Neural progenitor cell (in vitro differentiated cells): ENCODE data around the gene KRTAP12-4. TPM values are rescaled to one million over a fixed set of nuclear protein-coding genes. Genes with fewer than 3 reads are reported as not detected.
"Not testable (repeated sequence)": the region's sequence is repeated elsewhere in the genome, so short reads cannot be mapped to it uniquely, and the experiment has no call there.

Source experiments
- DNase-seq: peaks from one replicate; pipeline ENCODE4 v3.0.0-alpha.2; 2016; ENCODE audit warnings: low spot score
- H2AFZ ChIP-seq: fragments of 200-600 bp; sonication (generic); replicated peaks from 2 replicates; pipeline ENCODE4 v1.6.1; 2016; ENCODE audit warnings: antibody characterized with exemption
- H3F3A ChIP-seq: fragments of 200-600 bp; sonication (generic); 2 replicates; pipeline ENCODE4 v1.6.1; 2016; ENCODE audit warnings: antibody characterized with exemption, low read depth
- H3K27ac ChIP-seq: fragments of 200-600 bp; sonication (generic); 2 replicates; pipeline ENCODE4 v1.5.1; 2016; ENCODE audit warnings: mild to moderate bottlenecking
- H3K27me3 ChIP-seq: fragments of 200-600 bp; sonication (generic); 2 replicates; pipeline ENCODE4 v1.6.1; 2016; ENCODE audit warnings: mild to moderate bottlenecking, moderate library complexity
- H3K36me3 ChIP-seq: fragments of 200-600 bp; sonication (generic); 2 replicates; pipeline ENCODE4 v1.5.1; 2016
- H3K4me1 ChIP-seq: fragments of 200-600 bp; sonication (generic); 2 replicates; pipeline ENCODE4 v1.6.1; 2016; ENCODE audit warnings: mixed run types
- H3K4me2 ChIP-seq: fragments of 200-600 bp; sonication (generic); 2 replicates; pipeline ENCODE4 v1.6.1; 2016
- H3K4me3 ChIP-seq: fragments of 200-600 bp; sonication (generic); 2 replicates; pipeline ENCODE4 v1.5.1; 2016
- H3K79me2 ChIP-seq: fragments of 200-600 bp; sonication (generic); 2 replicates; pipeline ENCODE4 v1.6.1; 2016; ENCODE audit warnings: low read depth
- H3K9ac ChIP-seq: fragments of 200-600 bp; sonication (generic); 2 replicates; pipeline ENCODE4 v1.6.1; 2016
- H3K9me3 ChIP-seq: fragments of 200-600 bp; sonication (generic); 2 replicates; pipeline ENCODE4 v1.5.1; 2016; ENCODE audit warnings: low read depth
- H4K20me1 ChIP-seq: fragments of 200-600 bp; sonication (generic); 2 replicates; pipeline ENCODE4 v1.6.1; 2016; ENCODE audit warnings: low read depth
- H3K27ac Mint-ChIP-seq: 3 replicates; pipeline ENCODE4 v1.8.0; 2021; ENCODE audit warnings: mixed read lengths
- H3K27me3 Mint-ChIP-seq: 2 replicates; pipeline ENCODE4 v1.8.0; 2022; ENCODE audit warnings: low read depth, mild to moderate bottlenecking, inconsistent platforms, moderate library complexity, mixed read lengths; ENCODE audit not compliant: insufficient read depth
- H3K36me3 Mint-ChIP-seq: 3 replicates; pipeline ENCODE4 v1.8.0; 2021; ENCODE audit warnings: mixed read lengths
- H3K4me1 Mint-ChIP-seq: 3 replicates; pipeline ENCODE4 v1.8.0; 2021; ENCODE audit warnings: mixed read lengths
- H3K4me3 Mint-ChIP-seq: 3 replicates; pipeline ENCODE4 v1.8.0; 2021; ENCODE audit warnings: mild to moderate bottlenecking, moderate library complexity, mixed read lengths
- H3K9me3 Mint-ChIP-seq: 3 replicates; pipeline ENCODE4 v1.8.0; 2020; ENCODE audit warnings: mixed read lengths
- EZH2 ChIP-seq: fragments of 200-600 bp; sonication (generic); IDR thresholded peaks from 2 replicates; pipeline ENCODE4 v1.6.1; 2017; ENCODE audit warnings: antibody characterized with exemption, mild to moderate bottlenecking, moderate library complexity
- EZH2phosphoT487 ChIP-seq: fragments of 200-600 bp; sonication (generic); IDR thresholded peaks from 2 replicates; pipeline ENCODE4 v1.6.1; 2017; ENCODE audit warnings: antibody characterized with exemption
- total RNA-seq: library from RNA; depleted of rRNA; stranded (reverse); fragments of >200 nt; gene quantifications from 2 replicates; pipeline ENCODE4 v1.2.3, GENCODE V29; 2015; ENCODE audit warnings: low replicate concordance
- TF ChIP-seq, protein P1 (sequence below): fragments of 200-600 bp; sonication (generic); IDR thresholded peaks from 2 replicates; pipeline ENCODE4 v1.5.1; 2017; ENCODE audit warnings: antibody characterized with exemption, mild to moderate bottlenecking

Gene KRTAP12-4
- total RNA-seq, 1 donor from 2014 or later: not detected

DNA sequence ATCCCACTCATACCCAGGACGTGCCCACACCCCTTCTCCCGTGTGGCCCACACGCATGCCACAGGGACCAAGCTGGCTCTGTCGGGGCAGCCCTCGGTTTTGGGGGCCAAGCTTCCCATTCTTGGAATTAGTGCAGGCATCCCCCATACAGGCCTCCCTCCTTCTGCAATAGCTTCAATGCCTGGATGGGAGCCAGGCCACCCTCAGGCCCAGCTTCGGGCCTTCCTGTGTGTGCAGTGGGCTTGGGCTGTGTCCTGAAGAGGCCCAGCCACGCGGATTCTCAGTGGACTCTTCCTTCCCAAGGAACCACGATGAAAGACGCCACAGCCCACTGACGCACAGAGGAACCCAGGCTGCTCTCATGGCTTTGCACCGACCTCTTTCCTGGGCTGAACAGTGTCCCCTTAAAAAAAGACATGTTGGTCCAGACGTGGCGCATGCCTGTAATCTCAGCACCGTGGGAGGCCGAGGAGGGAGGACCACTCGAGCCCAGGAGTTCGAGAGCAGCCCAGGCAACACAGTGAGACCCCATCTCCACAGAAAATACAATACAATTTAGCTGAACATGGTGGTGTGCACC is 4.8 kb downstream of the KRTAP12-4 start:
- no peaks in the 10 kb centered on the region for H3K79me2 ChIP-seq
- no peaks in the 10 kb centered on the region for H3K36me3 ChIP-seq
- no peak for DNase-seq
- no peak overlapping the region for H2AFZ ChIP-seq
- no peaks in the 10 kb centered on the region for H4K20me1 ChIP-seq
- Mint-ChIP-seq H3K27me3 (peaks cover 17% of the 10 kb centered on the region), H3K36me3 (peaks cover 4% of the 10 kb centered on the region), H3K4me3 (no peak overlapping the region), H3K9me3 (peaks cover 21% of the 10 kb centered on the region), H3K4me1 (peaks cover 10% of the 10 kb centered on the region), H3K27ac (no peak overlapping the region)
- TF ChIP-seq, protein P1, sequence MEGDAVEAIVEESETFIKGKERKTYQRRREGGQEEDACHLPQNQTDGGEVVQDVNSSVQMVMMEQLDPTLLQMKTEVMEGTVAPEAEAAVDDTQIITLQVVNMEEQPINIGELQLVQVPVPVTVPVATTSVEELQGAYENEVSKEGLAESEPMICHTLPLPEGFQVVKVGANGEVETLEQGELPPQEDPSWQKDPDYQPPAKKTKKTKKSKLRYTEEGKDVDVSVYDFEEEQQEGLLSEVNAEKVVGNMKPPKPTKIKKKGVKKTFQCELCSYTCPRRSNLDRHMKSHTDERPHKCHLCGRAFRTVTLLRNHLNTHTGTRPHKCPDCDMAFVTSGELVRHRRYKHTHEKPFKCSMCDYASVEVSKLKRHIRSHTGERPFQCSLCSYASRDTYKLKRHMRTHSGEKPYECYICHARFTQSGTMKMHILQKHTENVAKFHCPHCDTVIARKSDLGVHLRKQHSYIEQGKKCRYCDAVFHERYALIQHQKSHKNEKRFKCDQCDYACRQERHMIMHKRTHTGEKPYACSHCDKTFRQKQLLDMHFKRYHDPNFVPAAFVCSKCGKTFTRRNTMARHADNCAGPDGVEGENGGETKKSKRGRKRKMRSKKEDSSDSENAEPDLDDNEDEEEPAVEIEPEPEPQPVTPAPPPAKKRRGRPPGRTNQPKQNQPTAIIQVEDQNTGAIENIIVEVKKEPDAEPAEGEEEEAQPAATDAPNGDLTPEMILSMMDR: no peak
- TF ChIP-seq EZH2: no peak
- TF ChIP-seq EZH2phosphoT487: no peak
- H3K4me3 ChIP-seq: no peak overlapping the region
- H3K27me3 ChIP-seq: no peaks in the 10 kb centered on the region
- H3K9me3 ChIP-seq: peaks cover 4% of the 10 kb centered on the region
- peaks cover 14% of the 10 kb centered on the region for H3K4me1 ChIP-seq
- peaks cover 7% of the 10 kb centered on the region for H3F3A ChIP-seq
- H3K9ac ChIP-seq: no peak overlapping the region
- no peak overlapping the region for H3K4me2 ChIP-seq
- H3K27ac ChIP-seq: no peak overlapping the region

GRCh38 chr21:44648557-44649311 is 5.7 kb downstream of the KRTAP12-4 start:
- H3K4me1 ChIP-seq: peaks cover 19% of the 10 kb centered on the region
- DNase-seq: no peak
- no peaks in the 10 kb centered on the region for H4K20me1 ChIP-seq
- peaks cover 14% of the 10 kb centered on the region for H3K27me3 Mint-ChIP-seq
- peaks cover 13% of the 10 kb centered on the region for H3K4me1 Mint-ChIP-seq
- H3K79me2 ChIP-seq: no peaks in the 10 kb centered on the region
- peak overlapping the region; percentile 38 for H3K27ac Mint-ChIP-seq
- no peak overlapping the region for H3K4me3 Mint-ChIP-seq
- H3K36me3 Mint-ChIP-seq: peaks cover 4% of the 10 kb centered on the region
- TF ChIP-seq EZH2phosphoT487 (no peak), EZH2 (no peak)
- TF ChIP-seq, protein P1: no peak
- H3K9me3 Mint-ChIP-seq: peaks cover 30% of the 10 kb centered on the region
- no peak overlapping the region for H3K9ac ChIP-seq
- H3K36me3 ChIP-seq: no peaks in the 10 kb centered on the region
- no peak overlapping the region for H3K4me2 ChIP-seq
- H3F3A ChIP-seq: peaks cover 13% of the 10 kb centered on the region
- peaks cover 8% of the 10 kb centered on the region for H3K9me3 ChIP-seq
- no peaks in the 10 kb centered on the region for H3K27me3 ChIP-seq
- no peak overlapping the region for H3K4me3 ChIP-seq
- H3K27ac ChIP-seq: no peak overlapping the region
- H2AFZ ChIP-seq: no peak overlapping the region

GRCh38 chr21:44647222-44647552 is 7.3 kb downstream of the KRTAP12-4 start:
- no peaks in the 10 kb centered on the region for H3K79me2 ChIP-seq
- H3K36me3 Mint-ChIP-seq: peaks cover 4% of the 10 kb centered on the region
- no peak overlapping the region for H3K9ac ChIP-seq
- peaks cover 15% of the 10 kb centered on the region for H3K4me1 Mint-ChIP-seq
- peak overlapping the region; percentile 76 for H2AFZ ChIP-seq
- H3K4me3 ChIP-seq: no peak overlapping the region
- no peak overlapping the region for H3K27ac ChIP-seq
- H3K27me3 ChIP-seq: no peaks in the 10 kb centered on the region
- peaks cover 8% of the 10 kb centered on the region for H3K9me3 ChIP-seq
- no peaks in the 10 kb centered on the region for H4K20me1 ChIP-seq
- peaks cover 16% of the 10 kb centered on the region for H3F3A ChIP-seq
- H3K9me3 Mint-ChIP-seq: peaks cover 34% of the 10 kb centered on the region
- no peak overlapping the region for H3K4me3 Mint-ChIP-seq
- no peaks in the 10 kb centered on the region for H3K36me3 ChIP-seq
- no peak overlapping the region for H3K27ac Mint-ChIP-seq
- no peak for TF ChIP-seq EZH2
- TF ChIP-seq EZH2phosphoT487: no peak
- TF ChIP-seq, protein P1: no peak
- H3K4me2 ChIP-seq: peak overlapping the region; percentile 8
- peaks cover 19% of the 10 kb centered on the region for H3K4me1 ChIP-seq
- peak; percentile 41 for DNase-seq
- peaks cover 12% of the 10 kb centered on the region for H3K27me3 Mint-ChIP-seq

- H3K9ac ChIP-seq, H3K9me3 ChIP-seq, H3K4me3 ChIP-seq, H3K4me3 Mint-ChIP-seq, H3K27ac Mint-ChIP-seq, H4K20me1 ChIP-seq, H3K27me3 ChIP-seq, H3K36me3 ChIP-seq, H3K36me3 Mint-ChIP-seq, H3K79me2 ChIP-seq, H3K27ac ChIP-seq: not testable (repeated sequence)
- H3K9me3 Mint-ChIP-seq: peaks cover 35% of the 10 kb centered on the region
- peak within 1 kb of the TSS; percentile 76 for H2AFZ ChIP-seq
- peak; percentile 20 for DNase-seq
- peaks cover 16% of the 10 kb centered on the region for H3F3A ChIP-seq
- H3K4me2 ChIP-seq: peak within 1 kb of the TSS; percentile 8
- peaks cover 19% of the 10 kb centered on the region for H3K4me1 ChIP-seq
- peaks cover 12% of the 10 kb centered on the region for H3K27me3 Mint-ChIP-seq
- H3K4me1 Mint-ChIP-seq: peaks cover 15% of the 10 kb centered on the region
Measured at GRCh38 chr21:44646366-44647221, 7.9 kb downstream of the KRTAP12-4 start, which contains the start of gene KRTAP10-11. Gene KRTAP10-11, plus strand, starts transcription at chr21:44646414. Its CDS starts 45 bp downstream, at chr21:44646459.
